ENCODE data around the gene GSK3A.
"Not testable (repeated sequence)": the region's sequence is repeated elsewhere in the genome, so short reads cannot be mapped to it uniquely, and the experiment has no call there.

Gene GSK3A

GRCh38 chr19:42261763-42262162 is 19.4 kb upstream of the GSK3A start:
- Histone ChIP-seq H3K9me3 (replicated peaks; ENCODE audit: insufficient read depth, low read length) (no peaks in the 10 kb centered on the region), H3K4me1 (ENCODE audit: low read length) (no peaks in the 10 kb centered on the region), H4K20me1 (ENCODE audit: insufficient read depth, low read length) (no peaks in the 10 kb centered on the region), H3K4me2 (ENCODE audit: low read depth, low read length) (no peak overlapping the region), H3K36me3 (replicated peaks; ENCODE audit: insufficient read depth, low read length) (no peaks in the 10 kb centered on the region), H3K9me2 (replicated peaks; ENCODE audit: insufficient read depth, low read length) (no peaks in the 10 kb centered on the region), H3K4me3 (ENCODE audit: low read length) (no peak overlapping the region), H3K79me2 (ENCODE audit: low read length) (no peaks in the 10 kb centered on the region), H2AFZ (ENCODE audit: low read length) (no peak overlapping the region), H3K9ac (ENCODE audit: low read length) (no peak overlapping the region), H3K27me3 (replicated peaks; ENCODE audit: insufficient read depth, low read length) (peaks cover 9% of the 10 kb centered on the region; the same call in 1 of the 2 replicates), H3F3A (ENCODE audit: insufficient read depth, low read length) (no peaks in the 10 kb centered on the region), H3K27ac (ENCODE audit: low read length) (no peak overlapping the region)
- TF ChIP-seq CTCF (IDR thresholded peaks at IDR 0.05; ENCODE audit: low read length) (no peak), EZH2 (optimal IDR thresholded peaks at IDR 0.05; ENCODE audit: low read depth, low read length) (no peak), EZH2phosphoT487 (IDR thresholded peaks at IDR 0.05; ENCODE audit: low read length) (no peak)
- DNase-seq = no peak

GRCh38 chr19:42257842-42258241 is 15.4 kb upstream of the GSK3A start:
- H4K20me1 ChIP-seq (ENCODE audit: insufficient read depth, low read length); H3K9ac ChIP-seq (ENCODE audit: low read length); H3K4me1 ChIP-seq (ENCODE audit: low read length); H3K4me2 ChIP-seq (ENCODE audit: low read depth, low read length); H3F3A ChIP-seq (ENCODE audit: insufficient read depth, low read length); H3K4me3 ChIP-seq (ENCODE audit: low read length); H2AFZ ChIP-seq (ENCODE audit: low read length); H3K27ac ChIP-seq (ENCODE audit: low read length); H3K9me3 ChIP-seq (replicated peaks; ENCODE audit: insufficient read depth, low read length); H3K36me3 ChIP-seq (replicated peaks; ENCODE audit: insufficient read depth, low read length); H3K9me2 ChIP-seq (replicated peaks; ENCODE audit: insufficient read depth, low read length): not testable (repeated sequence)
- Histone ChIP-seq H3K79me2 (ENCODE audit: low read length) (peaks cover 14% of the 10 kb centered on the region), H3K27me3 (replicated peaks; ENCODE audit: insufficient read depth, low read length) (peaks cover 18% of the 10 kb centered on the region)
- peak; percentile 3 for DNase-seq

- H2AFZ ChIP-seq (ENCODE audit: low read length) = peak overlapping the region; percentile 91
- no peak overlapping the region for H3K27ac ChIP-seq (ENCODE audit: low read length)
- H3K36me3 ChIP-seq (replicated peaks; ENCODE audit: insufficient read depth, low read length) = no peaks in the 10 kb centered on the region
- H3K9ac ChIP-seq (ENCODE audit: low read length) = peak overlapping the region; percentile 61; the same call in 1 of the 2 replicates
- no peaks in the 10 kb centered on the region for H4K20me1 ChIP-seq (ENCODE audit: insufficient read depth, low read length)
- H3F3A ChIP-seq (ENCODE audit: insufficient read depth, low read length) = no peaks in the 10 kb centered on the region; the same call in 1 of the 2 replicates
- peak overlapping the region; percentile 100 for H3K4me2 ChIP-seq (ENCODE audit: low read depth, low read length)
- peaks cover 26% of the 10 kb centered on the region for H3K79me2 ChIP-seq (ENCODE audit: low read length)
- H3K4me1 ChIP-seq (ENCODE audit: low read length) = 0 out of 2 replicates have a peak, but pooled peaks cover 8% of the 10 kb centered on the region
- H3K9me2 ChIP-seq (replicated peaks; ENCODE audit: insufficient read depth, low read length) = no peaks in the 10 kb centered on the region
- DNase-seq = peak; percentile 5
- no peaks in the 10 kb centered on the region for H3K9me3 ChIP-seq (replicated peaks; ENCODE audit: insufficient read depth, low read length)
- H3K27me3 ChIP-seq (replicated peaks; ENCODE audit: insufficient read depth, low read length) = peaks cover 13% of the 10 kb centered on the region
- peak overlapping the region; percentile 76 for H3K4me3 ChIP-seq (ENCODE audit: low read length)
- TF ChIP-seq EZH2phosphoT487 (IDR thresholded peaks at IDR 0.05; ENCODE audit: low read length) (no peak), CTCF (IDR thresholded peaks at IDR 0.05; ENCODE audit: low read length) (no peak), EZH2 (optimal IDR thresholded peaks at IDR 0.05; ENCODE audit: low read depth, low read length) (no peak)
Observed at GRCh38 chr19:42255766-42256745, 13.7 kb upstream of the GSK3A start.

All from MM.1S (cell line).